ENCODE results near the gene NR4A1. TPM values are rescaled to one million over a fixed set of nuclear protein-coding genes. Genes with fewer than 3 reads are reported as not detected.

Gene NR4A1
- total RNA-seq, 1 experiment from 2014 or later = 25.8 TPM

GRCh38 chr12:52043386-52044212, 7.6 kb upstream of the NR4A1 start:
- Histone ChIP-seq H3K4me1 (ENCODE audit: insufficient read depth, low read length) (no peaks in the 10 kb centered on the region), H3K9ac (ENCODE audit: extremely low read depth, insufficient read length, low read length) (no peak overlapping the region), H3K14ac (ENCODE audit: insufficient read depth, low read length) (no peak overlapping the region), H3K56ac (ENCODE audit: insufficient read length, low read depth, low read length) (no peak overlapping the region), H3K79me2 (ENCODE audit: insufficient read depth, low read length) (peaks cover under 1% of the 10 kb centered on the region; the same call in 1 of the 2 replicates), H2BK5ac (ENCODE audit: insufficient read length, low read length) (no peak overlapping the region), H3K79me1 (ENCODE audit: insufficient read depth, low read depth, low read length, poor library complexity, severe bottlenecking) (no peaks in the 10 kb centered on the region), H3K9me3 (ENCODE audit: control insufficient read depth, low read depth, low read length) (no peaks in the 10 kb centered on the region), H2BK20ac (ENCODE audit: low read depth, low read length, poor library complexity, severe bottlenecking) (no peak overlapping the region), H3K4ac (ENCODE audit: low read depth, low read length) (no peak overlapping the region), H3K23me2 (ENCODE audit: insufficient read length, low read depth, low read length, poor library complexity, severe bottlenecking) (no peaks in the 10 kb centered on the region), H4K5ac (ENCODE audit: insufficient read length, low read depth, low read length) (no peak overlapping the region), H2BK15ac (ENCODE audit: low read depth, low read length) (no peak overlapping the region), H2AFZ (ENCODE audit: low read length) (no peak overlapping the region), H3T11ph (ENCODE audit: low read length) (no peak overlapping the region), H4K8ac (replicated peaks; ENCODE audit: insufficient read length, low read depth, low read length) (no peak overlapping the region), H2AK5ac (ENCODE audit: insufficient read length, low read length) (no peak overlapping the region), H3K27ac (ENCODE audit: insufficient read length, low read depth, low read length) (no peak overlapping the region), H2BK120ac (ENCODE audit: low read depth, low read length, poor library complexity, severe bottlenecking) (no peak overlapping the region), H3K4me2 (ENCODE audit: insufficient read depth, insufficient read length, low read length) (no peak overlapping the region), H4K20me1 (ENCODE audit: control insufficient read depth, insufficient read depth, insufficient read length) (peaks cover under 1% of the 10 kb centered on the region), H4K91ac (ENCODE audit: insufficient read length, low read depth, low read length) (no peak overlapping the region), H3K18ac (ENCODE audit: insufficient read length, low read depth, low read length) (no peak overlapping the region), H3K23ac (ENCODE audit: insufficient read length, low read depth, low read length) (no peak overlapping the region), H2BK12ac (ENCODE audit: insufficient read length, low read depth, low read length) (no peak overlapping the region), H3K27me3 (ENCODE audit: insufficient read depth, low read length) (no peaks in the 10 kb centered on the region)
- DNase-seq = no peak
- H3K9me3 Mint-ChIP-seq = no peaks in the 10 kb centered on the region
- TF ChIP-seq, protein P1, sequence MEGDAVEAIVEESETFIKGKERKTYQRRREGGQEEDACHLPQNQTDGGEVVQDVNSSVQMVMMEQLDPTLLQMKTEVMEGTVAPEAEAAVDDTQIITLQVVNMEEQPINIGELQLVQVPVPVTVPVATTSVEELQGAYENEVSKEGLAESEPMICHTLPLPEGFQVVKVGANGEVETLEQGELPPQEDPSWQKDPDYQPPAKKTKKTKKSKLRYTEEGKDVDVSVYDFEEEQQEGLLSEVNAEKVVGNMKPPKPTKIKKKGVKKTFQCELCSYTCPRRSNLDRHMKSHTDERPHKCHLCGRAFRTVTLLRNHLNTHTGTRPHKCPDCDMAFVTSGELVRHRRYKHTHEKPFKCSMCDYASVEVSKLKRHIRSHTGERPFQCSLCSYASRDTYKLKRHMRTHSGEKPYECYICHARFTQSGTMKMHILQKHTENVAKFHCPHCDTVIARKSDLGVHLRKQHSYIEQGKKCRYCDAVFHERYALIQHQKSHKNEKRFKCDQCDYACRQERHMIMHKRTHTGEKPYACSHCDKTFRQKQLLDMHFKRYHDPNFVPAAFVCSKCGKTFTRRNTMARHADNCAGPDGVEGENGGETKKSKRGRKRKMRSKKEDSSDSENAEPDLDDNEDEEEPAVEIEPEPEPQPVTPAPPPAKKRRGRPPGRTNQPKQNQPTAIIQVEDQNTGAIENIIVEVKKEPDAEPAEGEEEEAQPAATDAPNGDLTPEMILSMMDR (conservative IDR thresholded peaks at IDR 0.05) = no peak
- peaks cover 17% of the 10 kb centered on the region for H3K27me3 Mint-ChIP-seq (ENCODE audit: low read depth)
- peaks cover 3 to 12% of the 10 kb centered on the region in 2 experiments for H3K4me1 Mint-ChIP-seq
- no peak overlapping the region for H3K27ac Mint-ChIP-seq
- H3K36me3 Mint-ChIP-seq (ENCODE audit: insufficient read depth in 1 of 3, low read depth in 3 of 3) = peaks cover 7 to 20% (median 9%) of the 10 kb centered on the region in 3 experiments
- WGBS (ENCODE audit: extremely low coverage, insufficient read length, low lambda C conversion rate) = no CpG with 5 or more reads among the region's 21 CpGs
- H3K4me3 Mint-ChIP-seq = no peak overlapping the region

Data from H9 (cell line).